AG04450 (cell line): Measurements from ENCODE around the gene PPARG. TPM values are rescaled to one million over a fixed set of nuclear protein-coding genes. Genes with fewer than 3 reads are reported as not detected.
"Not testable (repeated sequence)": the region's sequence is repeated elsewhere in the genome, so short reads cannot be mapped to it uniquely, and the experiment has no call there.

Experiments
- CTCF ChIA-PET: fragments of 300-600, 350-600 bp; formaldehyde crosslinking; extraction: SDS; loops from one replicate; lab custom pipeline; 2022; ENCODE audit warnings: antibody characterized with exemption, inconsistent platforms; lab: Charles Lee
- POLR2A ChIA-PET: fragments of 350-600 bp; formaldehyde crosslinking; extraction: SDS; loops from one replicate; lab custom pipeline; 2021; ENCODE audit warnings: antibody characterized with exemption, inconsistent platforms; lab: Yijun Ruan, JAX
- DNase-seq: peaks from one replicate; pipeline ENCODE4 v3.0.0-alpha.2; 2011; ENCODE audit warnings: low read depth, low spot score
- H3K27ac ChIP-seq: one replicate; pipeline ENCODE4 v1.5.1; 2012; ENCODE audit warnings: low read depth, low read length, control low read depth
- H3K27me3 ChIP-seq: one replicate; pipeline ENCODE4 v1.6.0; 2012; ENCODE audit warnings: low read length; ENCODE audit not compliant: control insufficient read depth, insufficient read depth
- H3K4me3 ChIP-seq: 2 replicates; pipeline ENCODE4 v1.5.1; 2011; ENCODE audit warnings: mild to moderate bottlenecking, low read depth, low read length, control low read depth
- H3K9me3 ChIP-seq: 2 replicates; pipeline ENCODE4 v1.5.1; 2012; ENCODE audit warnings: low read length; ENCODE audit not compliant: control insufficient read depth, insufficient read depth
- CTCF ChIP-seq: IDR thresholded peaks from 2 replicates; pipeline ENCODE4 v1.5.1; 2011; ENCODE audit warnings: low read depth, low read length, control low read depth, inconsistent platforms
- polyA plus RNA-seq: library from polyadenylated mRNA; depleted of rRNA; stranded (reverse); fragments of >200 nt; gene quantifications from 2 replicates; pipeline ENCODE4 v1.2.3, GENCODE V29; 2011

The PPARG gene
- polyA plus RNA-seq, 1 experiment = 33.8 TPM

GRCh38 chr3:12455740-12456139, 166.9 kb downstream of the PPARG start:
- ChIA-PET CTCF (interaction anchor here (1.1 kb wide), 1 partner anchor 24 kb away, joined by 3 read pairs; no protein-coding TSS in a partner anchor), POLR2A (no interaction called here)
- no peak overlapping the region for H3K4me3 ChIP-seq
- TF ChIP-seq CTCF = no peak
- DNase-seq = no peak
- no peaks in the 10 kb centered on the region for H3K27me3 ChIP-seq
- H3K9me3 ChIP-seq = 0 out of 2 replicates have a peak, but pooled peaks cover 2% of the 10 kb centered on the region
- H3K27ac ChIP-seq = no peak overlapping the region

GRCh38 chr3:12456441-12456840, 167.6 kb downstream of the PPARG start:
- no peak for TF ChIP-seq CTCF
- H3K27me3 ChIP-seq = peaks cover 2% of the 10 kb centered on the region
- ChIA-PET CTCF (interaction anchor here (1.1 kb wide), 1 partner anchor 23 kb away, joined by 3 read pairs; no protein-coding TSS in a partner anchor), POLR2A (no interaction called here)
- H3K9me3 ChIP-seq = 0 out of 2 replicates have a peak, but pooled peaks cover 2% of the 10 kb centered on the region
- no peak overlapping the region for H3K4me3 ChIP-seq
- DNase-seq = no peak
- H3K27ac ChIP-seq = no peak overlapping the region

- POLR2A ChIA-PET, H3K27me3 ChIP-seq, H3K4me3 ChIP-seq, H3K9me3 ChIP-seq, DNase-seq, H3K27ac ChIP-seq, CTCF ChIA-PET: not testable (repeated sequence)
These were observed 168.5 kb downstream of the PPARG start for GRCh38 chr3:12457380-12457779.

- POLR2A ChIA-PET = no interaction called here
- Histone ChIP-seq H3K9me3 (no peaks in the 10 kb centered on the region; the same call in 1 of the 2 replicates), H3K4me3 (no peak overlapping the region), H3K27ac (no peak overlapping the region), H3K27me3 (peaks cover 2% of the 10 kb centered on the region)
- TF ChIP-seq CTCF = no peak; the same call in 1 of the 2 replicates
- no peak for DNase-seq
- CTCF ChIA-PET = interaction anchor here (2.8 kb wide), 1 partner anchor 21 kb away, joined by 9 read pairs; no protein-coding TSS in a partner anchor
These were observed 170.0 kb downstream of the PPARG start for GRCh38 chr3:12458901-12459300.

- Histone ChIP-seq H3K4me3 (no peak overlapping the region), H3K9me3 (no peaks in the 10 kb centered on the region; the same call in 1 of the 2 replicates), H3K27me3 (peaks cover 2% of the 10 kb centered on the region), H3K27ac (no peak overlapping the region)
- CTCF ChIA-PET = interaction anchor here (2.8 kb wide), 1 partner anchor 20 kb away, joined by 9 read pairs; no protein-coding TSS in a partner anchor
- DNase-seq = no peak
- no peak for TF ChIP-seq CTCF
- POLR2A ChIA-PET = no interaction called here
These were observed 171.3 kb downstream of the PPARG start for GRCh38 chr3:12460127-12460526.
